ENCODE measurements around the gene HIBCH.
"Not testable (repeated sequence)": the region's sequence is repeated elsewhere in the genome, so short reads cannot be mapped to it uniquely, and the experiment has no call there.

Gene HIBCH

GRCh38 chr2:190186238-190186637, 133.4 kb downstream of the HIBCH start:
- no peak for DNase-seq (ENCODE audit: low read depth)

- DNase-seq (ENCODE audit: low read depth): no peak
Measured at GRCh38 chr2:190185380-190185779, 134.2 kb downstream of the HIBCH start.

- DNase-seq (ENCODE audit: low read depth): peak; percentile 91
Measured at GRCh38 chr2:190184460-190184859, 135.2 kb downstream of the HIBCH start.

GRCh38 chr2:190183539-190183938, 136.1 kb downstream of the HIBCH start:
- no peak for DNase-seq (ENCODE audit: low read depth)

- DNase-seq (ENCODE audit: low read depth): no peak
Measured at GRCh38 chr2:190182071-190182524, 137.5 kb downstream of the HIBCH start.

GRCh38 chr2:190181123-190181669, 138.4 kb downstream of the HIBCH start:
- no peak for DNase-seq (ENCODE audit: low read depth)

GRCh38 chr2:190180313-190181122, 139.1 kb downstream of the HIBCH start:
- peak; percentile 80 for DNase-seq (ENCODE audit: low read depth)

GRCh38 chr2:190179754-190180312, 139.8 kb downstream of the HIBCH start:
- DNase-seq (ENCODE audit: low read depth): no peak

GRCh38 chr2:190178066-190178722, 141.4 kb downstream of the HIBCH start:
- DNase-seq (ENCODE audit: low read depth): no peak

- DNase-seq (ENCODE audit: low read depth): no peak
Measured at GRCh38 chr2:190177249-190178040, 142.2 kb downstream of the HIBCH start.

GRCh38 chr2:190173392-190173791, 146.2 kb downstream of the HIBCH start:
- no peak for DNase-seq (ENCODE audit: low read depth)

- DNase-seq (ENCODE audit: low read depth): no peak
Measured at GRCh38 chr2:190170673-190171072, 149.0 kb downstream of the HIBCH start.

- no peak for DNase-seq (ENCODE audit: low read depth)
Measured at GRCh38 chr2:190169221-190170072, 150.2 kb downstream of the HIBCH start.

- no peak for DNase-seq (ENCODE audit: low read depth)
Measured at GRCh38 chr2:190167702-190168101, 151.9 kb downstream of the HIBCH start.

- no peak for DNase-seq (ENCODE audit: low read depth)
Measured at GRCh38 chr2:190165491-190165890, 154.1 kb downstream of the HIBCH start.

- no peak for DNase-seq (ENCODE audit: low read depth)
Measured at GRCh38 chr2:190162851-190163250, 156.8 kb downstream of the HIBCH start.

- no peak for DNase-seq (ENCODE audit: low read depth)
Measured at GRCh38 chr2:190159453-190159852, 160.2 kb downstream of the HIBCH start.

- DNase-seq (ENCODE audit: low read depth): no peak
Measured at GRCh38 chr2:190158798-190159434, 160.7 kb downstream of the HIBCH start.

GRCh38 chr2:190157613-190158528, 161.8 kb downstream of the HIBCH start:
- DNase-seq (ENCODE audit: low read depth): not testable (repeated sequence)

Measured in CMK (cell line).